ENCODE measurements around the gene CCDC116.

CCDC116 gene

GRCh38 chr22:21631025-21631424 lies 1.5 kb upstream of the CCDC116 start:
- Histone ChIP-seq H3K9me3 (ENCODE audit: insufficient read depth, low read depth, low read length) (no peaks in the 10 kb centered on the region), H3K4me3 (ENCODE audit: low read length, poor library complexity, severe bottlenecking) (no peak overlapping the region), H3K9me2 (replicated peaks; ENCODE audit: low read depth, low read length) (no peaks in the 10 kb centered on the region), H3K9ac (ENCODE audit: low read depth, low read length, poor library complexity, severe bottlenecking) (no peak overlapping the region), H3K4me2 (ENCODE audit: low read depth, low read length, poor library complexity, severe bottlenecking) (no peak overlapping the region), H3K27me3 (ENCODE audit: insufficient read depth, low read length, poor library complexity, severe bottlenecking) (peaks cover 5% of the 10 kb centered on the region), H4K20me1 (ENCODE audit: insufficient read depth, low read length, poor library complexity, severe bottlenecking) (peaks cover 35% of the 10 kb centered on the region), H3K79me2 (ENCODE audit: insufficient read depth, low read length) (peaks cover 37% of the 10 kb centered on the region), H3F3A (ENCODE audit: low read depth) (no peaks in the 10 kb centered on the region), H3K4me1 (ENCODE audit: insufficient read depth, low read length, poor library complexity, severe bottlenecking) (peaks cover 13% of the 10 kb centered on the region), H2AFZ (ENCODE audit: low read length) (no peak overlapping the region), H3K36me3 (ENCODE audit: insufficient read depth, low read length) (peaks cover 14% of the 10 kb centered on the region; the same call in 1 of the 2 replicates)
- TF ChIP-seq EZH2phosphoT487 (IDR thresholded peaks at IDR 0.05; ENCODE audit: borderline replicate concordance): no peak
- no peak for TF ChIP-seq CTCF (conservative IDR thresholded peaks at IDR 0.05; ENCODE audit: low read length)

GRCh38 chr22:21632931-21633330 lies 371 bp downstream of the CCDC116 start:
- Histone ChIP-seq H3K4me3 (ENCODE audit: low read length, poor library complexity, severe bottlenecking) (no peak overlapping the region), H3K9me3 (ENCODE audit: insufficient read depth, low read depth, low read length) (no peaks in the 10 kb centered on the region), H3K9ac (ENCODE audit: low read depth, low read length, poor library complexity, severe bottlenecking) (no peak overlapping the region), H3K36me3 (ENCODE audit: insufficient read depth, low read length) (peaks cover 1% of the 10 kb centered on the region; the same call in 1 of the 2 replicates), H2AFZ (ENCODE audit: low read length) (no peak overlapping the region), H3K27me3 (ENCODE audit: insufficient read depth, low read length, poor library complexity, severe bottlenecking) (peaks cover 5% of the 10 kb centered on the region), H4K20me1 (ENCODE audit: insufficient read depth, low read length, poor library complexity, severe bottlenecking) (peaks cover 16% of the 10 kb centered on the region), H3K9me2 (replicated peaks; ENCODE audit: low read depth, low read length) (no peaks in the 10 kb centered on the region), H3F3A (ENCODE audit: low read depth) (no peaks in the 10 kb centered on the region), H3K4me2 (ENCODE audit: low read depth, low read length, poor library complexity, severe bottlenecking) (no peak overlapping the region), H3K79me2 (ENCODE audit: insufficient read depth, low read length) (peaks cover 18% of the 10 kb centered on the region), H3K4me1 (ENCODE audit: insufficient read depth, low read length, poor library complexity, severe bottlenecking) (peaks cover 3% of the 10 kb centered on the region)
- no peak for TF ChIP-seq CTCF (conservative IDR thresholded peaks at IDR 0.05; ENCODE audit: low read length)
- no peak for TF ChIP-seq EZH2phosphoT487 (IDR thresholded peaks at IDR 0.05; ENCODE audit: borderline replicate concordance)

GRCh38 chr22:21633481-21633880 lies 921 bp downstream of the CCDC116 start:
- H4K20me1 ChIP-seq (ENCODE audit: insufficient read depth, low read length, poor library complexity, severe bottlenecking): peaks cover 11% of the 10 kb centered on the region

More at GRCh38 chr22:21633481-21633880, 921 bp downstream of the CCDC116 start:
- Histone ChIP-seq H3K4me3 (ENCODE audit: low read length, poor library complexity, severe bottlenecking) (no peak overlapping the region), H3F3A (ENCODE audit: low read depth) (no peaks in the 10 kb centered on the region), H3K27me3 (ENCODE audit: insufficient read depth, low read length, poor library complexity, severe bottlenecking) (peaks cover 5% of the 10 kb centered on the region), H3K9me3 (ENCODE audit: insufficient read depth, low read depth, low read length) (no peaks in the 10 kb centered on the region), H3K4me1 (ENCODE audit: insufficient read depth, low read length, poor library complexity, severe bottlenecking) (no peaks in the 10 kb centered on the region), H3K36me3 (ENCODE audit: insufficient read depth, low read length) (no peaks in the 10 kb centered on the region), H2AFZ (ENCODE audit: low read length) (no peak overlapping the region), H3K79me2 (ENCODE audit: insufficient read depth, low read length) (peaks cover 13% of the 10 kb centered on the region), H3K9me2 (replicated peaks; ENCODE audit: low read depth, low read length) (no peaks in the 10 kb centered on the region), H3K9ac (ENCODE audit: low read depth, low read length, poor library complexity, severe bottlenecking) (no peak overlapping the region), H3K4me2 (ENCODE audit: low read depth, low read length, poor library complexity, severe bottlenecking) (no peak overlapping the region)
- TF ChIP-seq EZH2phosphoT487 (IDR thresholded peaks at IDR 0.05; ENCODE audit: borderline replicate concordance) (no peak), CTCF (conservative IDR thresholded peaks at IDR 0.05; ENCODE audit: low read length) (no peak)

All from Loucy (cell line).